Endothelial cell of umbilical vein (primary cell): ENCODE results near the gene DHX15. TPM values are rescaled to one million over a fixed set of nuclear protein-coding genes. Genes with fewer than 3 reads are reported as not detected.

ENCODE experiments used
- BruUV-seq: library from RNA; stranded (reverse); fragments of 400-500 nt; replicated peaks from 2 replicates; lab custom pipeline; 2021; lab: Mats Ljungman, UMichigan
- CTCF ChIA-PET: fragments of 300-600, 350-600 bp; sonication (Branson Sonifier 250); formaldehyde crosslinking; loops from one replicate; lab custom pipeline; 2021; ENCODE audit warnings: antibody characterized with exemption, inconsistent platforms; lab: Charles Lee
- POLR2A ChIA-PET: fragments of 300-600, 350-600 bp; sonication (Branson Sonifier 250); formaldehyde crosslinking; loops from one replicate; lab custom pipeline; 2021; ENCODE audit warnings: antibody characterized with exemption, inconsistent platforms; lab: Charles Lee
- DNase-seq: peaks from one replicate; pipeline ENCODE4 v3.0.0-alpha.2; 2011; ENCODE audit warnings: low read depth, low spot score
- FAIRE-seq: peaks from 2 replicates; lab custom pipeline; 2011; peaks lifted over from hg19 to GRCh38; lab: Jason Lieb, UNC
- H2AFZ ChIP-seq: 2 replicates; pipeline ENCODE4 v1.6.0; 2012; ENCODE audit warnings: low read depth, low read length, control low read depth, inconsistent platforms
- H3K27ac ChIP-seq: 2 replicates; pipeline ENCODE4 v1.5.1; 2011; ENCODE audit warnings: low read depth, mild to moderate bottlenecking, control low read depth, low read length, moderate library complexity; ENCODE audit not compliant: insufficient read depth
- H3K27me3 ChIP-seq, 2 experiments: 2 replicates each; pipeline versions ENCODE4 v1.6.0 to v1.6.1; 2011; ENCODE audit warnings: low read length in 2 of 2, mixed read lengths in 1 of 2; ENCODE audit not compliant: control insufficient read depth in 2 of 2, insufficient read depth in 2 of 2
- H3K36me3 ChIP-seq, 2 experiments: 2 replicates in 1 of 2; 3 replicates in 1 of 2; pipeline ENCODE4 v1.5.1; 2011; ENCODE audit warnings: low read length in 2 of 2, mild to moderate bottlenecking in 1 of 2, moderate library complexity in 1 of 2; ENCODE audit not compliant: control insufficient read depth in 2 of 2, insufficient read depth in 2 of 2; ENCODE audit errors: extremely low read depth in 1 of 2
- H3K4me1 ChIP-seq: 3 replicates; pipeline ENCODE4 v1.5.1; 2011; ENCODE audit warnings: mild to moderate bottlenecking, low read length; ENCODE audit not compliant: control insufficient read depth, insufficient read depth; ENCODE audit errors: extremely low read depth
- H3K4me2 ChIP-seq: 2 replicates; pipeline ENCODE4 v1.6.1; 2011; ENCODE audit warnings: low read length, control low read depth, mixed read lengths; ENCODE audit not compliant: insufficient read depth
- H3K4me3 ChIP-seq, 3 experiments: fragments of 200-600 bp in 1 of 3; sonication (generic), shearing (Covaris generic) in 1 of 3; replicated peaks in 1 of 3; 2 replicates each; pipeline ENCODE4 v1.5.1; 2011 to 2016; ENCODE audit warnings: control low read depth in 3 of 3, low read length in 3 of 3, mild to moderate bottlenecking in 2 of 3, inconsistent platforms in 1 of 3, low read depth in 1 of 3, moderate library complexity in 1 of 3; ENCODE audit not compliant: insufficient read depth in 1 of 3
- H3K79me2 ChIP-seq: 2 replicates; pipeline ENCODE4 v1.6.0; 2012; ENCODE audit warnings: low read length, inconsistent platforms; ENCODE audit not compliant: control insufficient read depth, insufficient read depth
- H3K9ac ChIP-seq: replicated peaks from 2 replicates; pipeline ENCODE3; 2011; ENCODE audit warnings: low read length, control low read depth; ENCODE audit not compliant: insufficient read depth; ENCODE audit errors: extremely low read depth
- H3K9me1 ChIP-seq: replicated peaks from 3 replicates; pipeline ENCODE4 v1.6.0; 2011; ENCODE audit warnings: mild to moderate bottlenecking, low read length; ENCODE audit not compliant: control insufficient read depth, insufficient read depth; ENCODE audit errors: extremely low read depth
- H3K9me3 ChIP-seq: replicated peaks from 2 replicates; pipeline ENCODE4 v1.5.1; 2012; ENCODE audit warnings: low read length, inconsistent platforms; ENCODE audit not compliant: control insufficient read depth, insufficient read depth
- H4K20me1 ChIP-seq: replicated peaks from 2 replicates; pipeline ENCODE3; 2011; ENCODE audit warnings: mild to moderate bottlenecking, low read length; ENCODE audit not compliant: control insufficient read depth, insufficient read depth; ENCODE audit errors: extremely low read depth
- EZH2 ChIP-seq: IDR thresholded peaks from 2 replicates; pipeline ENCODE4 v1.6.1; 2012; ENCODE audit warnings: borderline replicate concordance, low read depth, mild to moderate bottlenecking, moderate library complexity, low read length, inconsistent platforms; ENCODE audit not compliant: severe bottlenecking
- FOS ChIP-seq: IDR thresholded peaks from 2 replicates; pipeline ENCODE4 v1.6.1; 2011; ENCODE audit warnings: mild to moderate bottlenecking, low read length, moderate library complexity, borderline replicate concordance; ENCODE audit not compliant: insufficient read depth
- GATA2 ChIP-seq: IDR thresholded peaks from 2 replicates; pipeline ENCODE4 v1.7.0; 2011; ENCODE audit warnings: low read depth, mild to moderate bottlenecking, moderate library complexity, mixed read lengths, low read length; ENCODE audit not compliant: insufficient read length, insufficient read depth
- JUN ChIP-seq: IDR thresholded peaks from 2 replicates; pipeline ENCODE4 v1.6.1; 2011; ENCODE audit warnings: borderline replicate concordance, low read depth; ENCODE audit not compliant: insufficient read length, insufficient read depth
- MAX ChIP-seq: IDR thresholded peaks from 2 replicates; pipeline ENCODE4 v1.6.1; 2011; ENCODE audit not compliant: insufficient read depth, insufficient read length
- MYC ChIP-seq: IDR thresholded peaks from one replicate; pipeline ENCODE4 v1.6.1; 2011; ENCODE audit warnings: mild to moderate bottlenecking, low read depth, low read length
- POLR2A ChIP-seq: IDR thresholded peaks from 2 replicates; pipeline ENCODE4 v1.6.1; 2012; ENCODE audit warnings: low read depth, mild to moderate bottlenecking, control low read depth, low read length
- POLR2AphosphoS5 ChIP-seq: IDR thresholded peaks from 2 replicates; pipeline ENCODE4 v1.6.1; 2012; ENCODE audit warnings: low read depth, mild to moderate bottlenecking, control low read depth, low read length, moderate library complexity; ENCODE audit not compliant: insufficient read depth
- dilution Hi-C: fragments of 300-500 bp; cut with MboI; formaldehyde crosslinking; loops from one replicate; pipeline ENCODE4 v1.15.0; 2019; ENCODE audit warnings: low sequenced_read_pairs; ENCODE audit not compliant: extremely low pct_ligation_motif_present
- intact Hi-C: fragments of 100-400 bp; cut with micrococcal nuclease; formaldehyde crosslinking; loops from one replicate; pipeline ENCODE4 v1.10.0; 2022
- polyA plus RNA-seq, 4 experiments: library from polyadenylated mRNA; depleted of rRNA in 3 of 4; stranded (reverse) in 3 of 4; unstranded in 1 of 4; fragments of >200 nt; gene quantifications; 2 replicates each; pipeline versions ENCODE4 v1.2.1 to v1.2.3, GENCODE V29; 2011 to 2012; ENCODE audit warnings: missing spikeins in 1 of 4
- total RNA-seq: library from RNA; stranded (reverse); gene quantifications from 2 replicates; pipeline ENCODE4 v1.2.3, GENCODE V29; 2021
- TF ChIP-seq, protein P1 (sequence below), 2 donors: IDR thresholded peaks; 1 replicate in 1 of 2; 2 replicates in 1 of 2; pipeline ENCODE4 v1.5.1; 2011; ENCODE audit warnings: low read length in 2 of 2, mild to moderate bottlenecking in 2 of 2, moderate library complexity in 2 of 2, control low read depth in 1 of 2, inconsistent platforms in 1 of 2, low read depth in 1 of 2; ENCODE audit not compliant: insufficient read depth in 1 of 2; ENCODE audit errors: extremely low read depth in 1 of 2

DHX15 gene
- total and polyA plus RNA-seq, 2 donors (not counting 3 experiments of a cell fraction or from before 2014, with no cell fraction given): 72.3 to 152 TPM

DNA sequence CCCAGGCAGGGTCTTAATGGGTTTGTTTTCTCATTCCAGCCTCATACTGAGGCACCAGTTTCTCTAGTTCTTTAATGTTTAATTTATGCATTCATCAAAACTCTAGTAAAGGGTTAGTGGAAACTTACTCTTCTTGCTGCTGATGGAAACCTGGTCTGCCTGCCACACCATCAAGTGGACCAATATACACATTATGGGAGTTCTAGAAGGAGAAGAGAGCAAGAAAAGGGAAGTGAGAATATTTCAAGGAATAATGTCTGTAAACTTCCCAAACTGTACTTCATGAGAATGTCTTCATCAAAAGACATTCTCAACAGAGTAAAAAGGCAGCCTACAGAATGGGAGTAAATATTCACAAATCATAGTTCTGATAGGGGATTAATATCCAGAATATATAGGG lies 20.9 kb upstream of the DHX15 start:
- CTCF ChIA-PET: no interaction called here
- H3K4me1 ChIP-seq: peaks cover 13% of the 10 kb centered on the region
- H4K20me1 ChIP-seq: no peaks in the 10 kb centered on the region
- H3K4me2 ChIP-seq: no peak overlapping the region
- H3K36me3 ChIP-seq: no peaks in the 10 kb centered on the region
- H3K27me3 ChIP-seq: no peaks in the 10 kb centered on the region
- H3K9me3 ChIP-seq: no peaks in the 10 kb centered on the region
- no TSS peak for BruUV-seq
- TF ChIP-seq JUN: no peak
- no peak for TF ChIP-seq EZH2
- no peak for TF ChIP-seq MYC
- no peak for TF ChIP-seq POLR2AphosphoS5
- TF ChIP-seq, protein P1, sequence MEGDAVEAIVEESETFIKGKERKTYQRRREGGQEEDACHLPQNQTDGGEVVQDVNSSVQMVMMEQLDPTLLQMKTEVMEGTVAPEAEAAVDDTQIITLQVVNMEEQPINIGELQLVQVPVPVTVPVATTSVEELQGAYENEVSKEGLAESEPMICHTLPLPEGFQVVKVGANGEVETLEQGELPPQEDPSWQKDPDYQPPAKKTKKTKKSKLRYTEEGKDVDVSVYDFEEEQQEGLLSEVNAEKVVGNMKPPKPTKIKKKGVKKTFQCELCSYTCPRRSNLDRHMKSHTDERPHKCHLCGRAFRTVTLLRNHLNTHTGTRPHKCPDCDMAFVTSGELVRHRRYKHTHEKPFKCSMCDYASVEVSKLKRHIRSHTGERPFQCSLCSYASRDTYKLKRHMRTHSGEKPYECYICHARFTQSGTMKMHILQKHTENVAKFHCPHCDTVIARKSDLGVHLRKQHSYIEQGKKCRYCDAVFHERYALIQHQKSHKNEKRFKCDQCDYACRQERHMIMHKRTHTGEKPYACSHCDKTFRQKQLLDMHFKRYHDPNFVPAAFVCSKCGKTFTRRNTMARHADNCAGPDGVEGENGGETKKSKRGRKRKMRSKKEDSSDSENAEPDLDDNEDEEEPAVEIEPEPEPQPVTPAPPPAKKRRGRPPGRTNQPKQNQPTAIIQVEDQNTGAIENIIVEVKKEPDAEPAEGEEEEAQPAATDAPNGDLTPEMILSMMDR (IDR thresholded peaks at IDR 0.05; ENCODE audit: extremely low read depth in 1 of 2, insufficient read depth in 1 of 2, low read depth in 1 of 2, low read length in 2 of 2): no peak
- TF ChIP-seq FOS: no peak
- TF ChIP-seq GATA2: no peak
- TF ChIP-seq POLR2A: no peak
- TF ChIP-seq MAX: no peak
- DNase-seq: no peak
- FAIRE-seq: peak; percentile 35
- POLR2A ChIA-PET: no interaction called here
- dilution Hi-C loops (no loop called here), intact Hi-C loops (no loop called here)
- no peak overlapping the region for H3K27ac ChIP-seq
- H3K4me3 ChIP-seq: no peak overlapping the region
- H3K9ac ChIP-seq: no peak overlapping the region
- H2AFZ ChIP-seq: no peak overlapping the region
- no peaks in the 10 kb centered on the region for H3K79me2 ChIP-seq
- H3K9me1 ChIP-seq: no peaks in the 10 kb centered on the region
